Testis (tissue), 3 donors: ENCODE data around the gene CARMIL1. TPM values are rescaled to one million over a fixed set of nuclear protein-coding genes. Genes with fewer than 3 reads are reported as not detected.
A peak's percentile ranks its signal among the peaks of the same experiment; 100 is the strongest.

ENCODE experiments used
- DNase-seq: peaks from one replicate; pipeline ENCODE4 v3.0.0-alpha.2; 2019
- H3K27ac ChIP-seq, 2 donors: fragments of 200-600 bp; sonication (generic); one replicate each; pipeline ENCODE4 v1.5.1; 2019
- H3K27me3 ChIP-seq: fragments of 200-600 bp; sonication (generic); one replicate; pipeline ENCODE4 v1.5.1; 2019
- H3K36me3 ChIP-seq: fragments of 200-600 bp; sonication (generic); one replicate; pipeline ENCODE4 v1.5.1; 2017; ENCODE audit warnings: low read depth; ENCODE audit errors: missing control alignments
- H3K4me1 ChIP-seq: fragments of 200-600 bp; sonication (generic); one replicate; pipeline ENCODE4 v1.5.1; 2019
- H3K4me3 ChIP-seq, 2 donors: fragments of 200-600 bp; sonication (generic); one replicate each; pipeline ENCODE4 v1.5.1; 2017 to 2019
- H3K9me3 ChIP-seq: fragments of 200-600 bp; sonication (generic); one replicate; pipeline ENCODE4 v1.5.1; 2017
- POLR2A ChIP-seq: fragments of 450-650 bp; IDR thresholded peaks from one replicate; pipeline ENCODE4 v1.6.1; 2017; ENCODE audit warnings: antibody characterized with exemption, mild to moderate bottlenecking, moderate library complexity
- WGBS, 2 donors: methylation state at CpG; one replicate each; pipeline ENCODE4 v1.1.5; 2018; 5-methylcytosine and 5-hydroxymethylcytosine counted together
- intact Hi-C: fragments of 100-400 bp; cut with DNase I; formaldehyde crosslinking; loops from one replicate; pipeline ENCODE4 v1.15.1; 2023; ENCODE audit warnings: low total_unique reads
- polyA plus RNA-seq: library from polyadenylated mRNA; stranded (reverse); fragments of 350-450 nt; fragmentation: Illumina TruSeq; extraction: RNeasy Lipid Tissue Mini Kit (QIAGEN cat#74804); gene quantifications from one replicate; pipeline ENCODE4 v1.2.3, GENCODE V29; 2014; ENCODE audit warnings: low read depth, low replicate concordance; ENCODE audit not compliant: insufficient read depth
- total RNA-seq, 2 donors: library from RNA; depleted of rRNA; stranded (reverse); fragments of >200 nt; gene quantifications; one replicate each; pipeline ENCODE4 v1.2.3, GENCODE V29; 2016
- TF ChIP-seq, protein P1 (sequence below), 3 experiments: fragments of 450-650 bp in 2 of 3; fragments of 200-600 bp in 1 of 3; sonication (generic) in 1 of 3; IDR thresholded peaks; one replicate each; pipeline ENCODE4 v1.5.1; 2016 to 2019; ENCODE audit warnings: antibody characterized with exemption in 3 of 3, mild to moderate bottlenecking in 2 of 3, moderate library complexity in 1 of 3

CARMIL1 gene
- total and polyA plus RNA-seq, 3 donors from 2014 or later: 39.4 to 120 (median 108) TPM

DNA sequence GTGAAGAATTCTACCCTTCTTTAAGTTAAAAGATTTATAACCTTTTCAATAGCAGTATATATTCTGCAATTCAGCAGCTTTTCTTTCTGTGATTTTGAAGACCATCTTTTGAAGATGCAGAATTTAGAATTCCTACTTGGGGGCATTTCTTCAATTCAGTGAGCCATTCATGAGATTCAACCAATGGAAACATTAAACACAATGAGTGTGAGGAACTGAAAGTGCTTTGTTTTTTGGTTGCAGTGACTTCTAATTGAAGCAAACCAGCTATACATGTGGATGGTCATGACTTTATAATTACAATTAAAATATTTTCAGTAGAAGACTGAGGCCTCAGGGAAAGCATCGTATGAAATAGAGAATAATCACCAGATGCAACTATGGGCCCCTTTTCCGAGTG, 108.3 kb downstream of the CARMIL1 start:
- 85 to 86% methylated on average over 2 of the region's 2 CpGs for WGBS, 2 donors
- DNase-seq: no peak
- TF ChIP-seq, protein P1, sequence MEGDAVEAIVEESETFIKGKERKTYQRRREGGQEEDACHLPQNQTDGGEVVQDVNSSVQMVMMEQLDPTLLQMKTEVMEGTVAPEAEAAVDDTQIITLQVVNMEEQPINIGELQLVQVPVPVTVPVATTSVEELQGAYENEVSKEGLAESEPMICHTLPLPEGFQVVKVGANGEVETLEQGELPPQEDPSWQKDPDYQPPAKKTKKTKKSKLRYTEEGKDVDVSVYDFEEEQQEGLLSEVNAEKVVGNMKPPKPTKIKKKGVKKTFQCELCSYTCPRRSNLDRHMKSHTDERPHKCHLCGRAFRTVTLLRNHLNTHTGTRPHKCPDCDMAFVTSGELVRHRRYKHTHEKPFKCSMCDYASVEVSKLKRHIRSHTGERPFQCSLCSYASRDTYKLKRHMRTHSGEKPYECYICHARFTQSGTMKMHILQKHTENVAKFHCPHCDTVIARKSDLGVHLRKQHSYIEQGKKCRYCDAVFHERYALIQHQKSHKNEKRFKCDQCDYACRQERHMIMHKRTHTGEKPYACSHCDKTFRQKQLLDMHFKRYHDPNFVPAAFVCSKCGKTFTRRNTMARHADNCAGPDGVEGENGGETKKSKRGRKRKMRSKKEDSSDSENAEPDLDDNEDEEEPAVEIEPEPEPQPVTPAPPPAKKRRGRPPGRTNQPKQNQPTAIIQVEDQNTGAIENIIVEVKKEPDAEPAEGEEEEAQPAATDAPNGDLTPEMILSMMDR (IDR thresholded peaks at IDR 0.05): no peak
- TF ChIP-seq POLR2A: no peak

DNA sequence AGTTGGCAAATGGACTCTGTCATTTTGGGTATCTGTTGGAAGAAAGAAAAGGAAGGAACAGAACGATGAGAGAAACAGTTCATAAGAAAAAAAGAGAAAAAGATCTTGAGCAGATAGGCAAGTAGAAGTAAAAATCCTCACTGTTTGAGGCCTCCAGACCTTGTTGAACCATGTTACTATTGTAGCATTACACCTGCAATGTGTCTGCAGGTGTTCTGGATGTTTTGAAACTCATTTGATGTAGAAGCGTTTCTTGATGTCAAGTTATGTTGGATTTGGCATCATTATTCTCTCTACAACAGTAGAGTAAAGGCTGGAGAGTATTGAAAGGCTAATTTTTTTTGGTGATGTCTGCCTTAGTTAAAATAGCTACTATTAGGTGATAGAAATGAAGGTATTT, 108.7 kb downstream of the CARMIL1 start:
- 65% methylated on average over 2 of the region's 2 CpGs for WGBS, 2 donors
- intact Hi-C loops: no loop called here
- no peaks in the 10 kb centered on the region for H3K9me3 ChIP-seq
- H3K36me3 ChIP-seq: no peaks in the 10 kb centered on the region
- H3K4me3 ChIP-seq: no peak overlapping the region
- H3K27me3 ChIP-seq: no peaks in the 10 kb centered on the region
- peaks cover 8% of the 10 kb centered on the region for H3K4me1 ChIP-seq
- H3K27ac ChIP-seq: no peak overlapping the region
- DNase-seq: no peak
- no peak for TF ChIP-seq POLR2A
- TF ChIP-seq, protein P1 (IDR thresholded peaks at IDR 0.05): no peak

More for the DNA sequence above, 108.3 kb downstream of the CARMIL1 start:
- Histone ChIP-seq H3K4me3 (no peak overlapping the region), H3K27me3 (no peaks in the 10 kb centered on the region), H3K36me3 (no peaks in the 10 kb centered on the region), H3K27ac (no peak overlapping the region), H3K9me3 (no peaks in the 10 kb centered on the region), H3K4me1 (peaks cover 8% of the 10 kb centered on the region)
- intact Hi-C loops: no loop called here

DNA sequence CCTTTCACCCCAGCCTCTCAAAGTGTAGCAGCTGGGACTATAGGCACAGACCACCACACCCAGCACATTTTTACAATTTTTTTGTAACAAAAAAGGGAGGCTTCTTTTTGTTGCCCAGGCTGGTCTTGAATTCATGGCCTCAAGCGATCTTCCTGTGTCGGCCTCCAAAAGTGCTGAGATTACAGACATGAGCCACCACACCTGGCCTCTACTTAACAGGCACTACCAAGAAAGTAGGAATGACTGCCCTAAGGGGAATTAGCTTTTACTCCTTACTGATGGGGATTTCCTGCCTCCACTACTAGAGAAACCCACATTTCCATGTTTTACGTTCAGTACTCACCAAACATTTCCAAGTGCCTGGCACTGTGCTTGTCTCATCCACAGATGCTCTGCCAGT, 109.6 kb downstream of the CARMIL1 start:
- no peaks in the 10 kb centered on the region for H3K36me3 ChIP-seq
- intact Hi-C loops: no loop called here
- no peak for DNase-seq
- TF ChIP-seq, protein P1 (IDR thresholded peaks at IDR 0.05): no peak
- no peak for TF ChIP-seq POLR2A
- peaks cover 8% of the 10 kb centered on the region for H3K4me1 ChIP-seq
- no peaks in the 10 kb centered on the region for H3K27me3 ChIP-seq
- H3K9me3 ChIP-seq: no peaks in the 10 kb centered on the region
- WGBS, 2 donors: 89 to 94% methylated on average over 3 of the region's 3 CpGs
- H3K4me3 ChIP-seq: no peak overlapping the region
- no peak overlapping the region for H3K27ac ChIP-seq

- DNase-seq: no peak
- Histone ChIP-seq H3K4me3 (no peak overlapping the region), H3K36me3 (no peaks in the 10 kb centered on the region), H3K27ac (peak overlapping the region in 1 of 2 donors; percentile 16), H3K9me3 (no peaks in the 10 kb centered on the region), H3K4me1 (peaks cover 8% of the 10 kb centered on the region), H3K27me3 (no peaks in the 10 kb centered on the region)
- 71 to 81% methylated on average over 2 of the region's 2 CpGs for WGBS, 2 donors
- intact Hi-C loops: no loop called here
- TF ChIP-seq, protein P1 (IDR thresholded peaks at IDR 0.05): no peak
- no peak for TF ChIP-seq POLR2A
Observed at GRCh38 chr6:25389471-25389870, 110.3 kb downstream of the CARMIL1 start.

- no peak overlapping the region for H3K4me3 ChIP-seq
- no peaks in the 10 kb centered on the region for H3K27me3 ChIP-seq
- no peak overlapping the region for H3K27ac ChIP-seq
- peaks cover 8% of the 10 kb centered on the region for H3K4me1 ChIP-seq
- intact Hi-C loops: no loop called here
- DNase-seq: no peak
- 75 to 79% methylated on average over 2 of the region's 2 CpGs for WGBS, 2 donors
- H3K36me3 ChIP-seq: no peaks in the 10 kb centered on the region
- no peaks in the 10 kb centered on the region for H3K9me3 ChIP-seq
- no peak for TF ChIP-seq POLR2A
- TF ChIP-seq, protein P1 (IDR thresholded peaks at IDR 0.05): no peak
Observed at GRCh38 chr6:25392372-25392771, 113.2 kb downstream of the CARMIL1 start.
